OCI-LY1 (cell line): Measurements from ENCODE around the gene SNU13.

Source experiments
- CTCF ChIP-seq: fragments of 200-600 bp; sonication (generic), shearing (Covaris generic); IDR thresholded peaks from 2 replicates; pipeline ENCODE4 v1.5.1; 2017; ENCODE audit warnings: mild to moderate bottlenecking, antibody characterized with exemption, low read length, moderate library complexity, mixed read lengths
- EZH2 ChIP-seq: fragments of 200-600 bp; sonication (generic), shearing (Covaris generic); IDR thresholded peaks from 2 replicates; pipeline ENCODE4 v1.8.0; 2017; ENCODE audit warnings: borderline replicate concordance, mixed run types, mild to moderate bottlenecking, antibody characterized with exemption, low read length, moderate library complexity, mixed read lengths

GRCh38 chr22:41656556-41656955, 32.1 kb downstream of the SNU13 start:
- TF ChIP-seq CTCF (no peak), EZH2 (no peak)
